GM12864 (cell line): ENCODE results near the gene CCND3.

Experiments used
- DNase-seq: peaks from one replicate; pipeline ENCODE4 v3.0.0-alpha.2; 2011; ENCODE audit warnings: low read depth
- H3K4me3 ChIP-seq: 2 replicates; pipeline ENCODE4 v1.5.1; 2011; ENCODE audit warnings: mild to moderate bottlenecking, low read depth, low read length, control low read depth
- CTCF ChIP-seq: IDR thresholded peaks from 2 replicates; pipeline ENCODE4 v1.5.1; 2011; ENCODE audit warnings: low read depth, mild to moderate bottlenecking, moderate library complexity, low read length, control low read depth, inconsistent platforms; ENCODE audit errors: missing control alignments

The CCND3 gene

GRCh38 chr6:41941280-41942066 is at the start of gene CCND3:
TSS of gene CCND3 (minus strand) at chr6:41941808. CDS start at chr6:41941649, 159 bp downstream.
- DNase-seq = peak; percentile 66
- peak within 1 kb of the TSS; percentile 92 for H3K4me3 ChIP-seq
- TF ChIP-seq CTCF = no peak

- no peak for DNase-seq
- no peak overlapping the region for H3K4me3 ChIP-seq
- TF ChIP-seq CTCF = no peak
Measured at GRCh38 chr6:41986339-41986738, 44.7 kb upstream of the CCND3 start.

- TF ChIP-seq CTCF = no peak
- no peak for DNase-seq
- no peak overlapping the region for H3K4me3 ChIP-seq
Measured at GRCh38 chr6:41984623-41985022, 43.0 kb upstream of the CCND3 start.

GRCh38 chr6:41976794-41977484 is 35.3 kb upstream of the CCND3 start:
- no peak for DNase-seq
- TF ChIP-seq CTCF = no peak
- H3K4me3 ChIP-seq = no peak overlapping the region

- H3K4me3 ChIP-seq = no peak overlapping the region
- DNase-seq = no peak
- no peak for TF ChIP-seq CTCF
Measured at GRCh38 chr6:41975276-41975675, 33.7 kb upstream of the CCND3 start.

- DNase-seq = no peak
- no peak overlapping the region for H3K4me3 ChIP-seq
- no peak for TF ChIP-seq CTCF
Measured at GRCh38 chr6:41974281-41974825, 32.7 kb upstream of the CCND3 start.
